OCI-LY1 (cell line): ENCODE measurements around the gene MAP7.

Experiments
- EZH2 ChIP-seq: fragments of 200-600 bp; sonication (generic), shearing (Covaris generic); IDR thresholded peaks from 2 replicates; pipeline ENCODE4 v1.8.0; 2017; ENCODE audit warnings: borderline replicate concordance, mixed run types, mild to moderate bottlenecking, antibody characterized with exemption, low read length, moderate library complexity, mixed read lengths
- TF ChIP-seq, protein P1 (sequence below): fragments of 200-600 bp; sonication (generic), shearing (Covaris generic); IDR thresholded peaks from 2 replicates; pipeline ENCODE4 v1.5.1; 2017; ENCODE audit warnings: mild to moderate bottlenecking, antibody characterized with exemption, low read length, moderate library complexity, mixed read lengths

DNA sequence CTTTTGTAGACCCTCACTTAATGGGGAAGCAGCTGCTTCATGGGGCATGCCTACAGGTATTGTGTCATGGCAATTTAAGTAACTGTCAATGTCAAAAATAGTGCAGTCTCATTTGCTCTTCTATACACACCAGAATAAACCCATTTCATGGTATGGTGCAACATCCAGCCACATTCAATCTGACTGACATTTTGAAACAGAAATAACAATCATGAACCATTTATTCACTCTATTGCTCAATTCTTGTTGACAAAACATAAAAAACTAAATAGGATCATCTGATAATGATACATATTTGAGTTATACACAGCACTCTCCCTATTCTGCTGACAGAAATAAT is 122.9 kb downstream of the MAP7 start:
- TF ChIP-seq, protein P1, sequence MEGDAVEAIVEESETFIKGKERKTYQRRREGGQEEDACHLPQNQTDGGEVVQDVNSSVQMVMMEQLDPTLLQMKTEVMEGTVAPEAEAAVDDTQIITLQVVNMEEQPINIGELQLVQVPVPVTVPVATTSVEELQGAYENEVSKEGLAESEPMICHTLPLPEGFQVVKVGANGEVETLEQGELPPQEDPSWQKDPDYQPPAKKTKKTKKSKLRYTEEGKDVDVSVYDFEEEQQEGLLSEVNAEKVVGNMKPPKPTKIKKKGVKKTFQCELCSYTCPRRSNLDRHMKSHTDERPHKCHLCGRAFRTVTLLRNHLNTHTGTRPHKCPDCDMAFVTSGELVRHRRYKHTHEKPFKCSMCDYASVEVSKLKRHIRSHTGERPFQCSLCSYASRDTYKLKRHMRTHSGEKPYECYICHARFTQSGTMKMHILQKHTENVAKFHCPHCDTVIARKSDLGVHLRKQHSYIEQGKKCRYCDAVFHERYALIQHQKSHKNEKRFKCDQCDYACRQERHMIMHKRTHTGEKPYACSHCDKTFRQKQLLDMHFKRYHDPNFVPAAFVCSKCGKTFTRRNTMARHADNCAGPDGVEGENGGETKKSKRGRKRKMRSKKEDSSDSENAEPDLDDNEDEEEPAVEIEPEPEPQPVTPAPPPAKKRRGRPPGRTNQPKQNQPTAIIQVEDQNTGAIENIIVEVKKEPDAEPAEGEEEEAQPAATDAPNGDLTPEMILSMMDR, result no peak
- no peak for TF ChIP-seq EZH2
